Measurements from ENCODE around the gene UBE2O. TPM values are rescaled to one million over a fixed set of nuclear protein-coding genes. Genes with fewer than 3 reads are reported as not detected.

Gene UBE2O
- total RNA-seq, 1 donor from 2014 or later, result 19.3 TPM

GRCh38 chr17:76414334-76415295 is 38.3 kb downstream of the UBE2O start:
- intact Hi-C loops (cut with DNase I), result no loop called here
- ATAC-seq (peak; percentile 29), DNase-seq (peak; percentile 67)
- no peaks in the 10 kb centered on the region for H3K27me3 ChIP-seq
- peaks cover 7% of the 10 kb centered on the region for H3K4me1 ChIP-seq
- no peak overlapping the region for H3K4me3 ChIP-seq
- no peaks in the 10 kb centered on the region for H3K36me3 ChIP-seq
- TF ChIP-seq CTCF (IDR thresholded peaks at IDR 0.05), result no peak
- no peaks in the 10 kb centered on the region for H3K9me3 ChIP-seq
- no peak overlapping the region for H3K27ac ChIP-seq

- intact Hi-C loops (cut with DNase I), result no loop called here
- ATAC-seq (no peak), DNase-seq (peak; percentile 40)
- Histone ChIP-seq H3K4me3 (no peak overlapping the region), H3K9me3 (no peaks in the 10 kb centered on the region), H3K27me3 (no peaks in the 10 kb centered on the region), H3K4me1 (peaks cover 7% of the 10 kb centered on the region), H3K36me3 (no peaks in the 10 kb centered on the region), H3K27ac (no peak overlapping the region)
- TF ChIP-seq CTCF (IDR thresholded peaks at IDR 0.05), result no peak
Observed at GRCh38 chr17:76411247-76411646, 41.7 kb downstream of the UBE2O start.

GRCh38 chr17:76410328-76410965 is 42.5 kb downstream of the UBE2O start:
- intact Hi-C loops (cut with DNase I), result no loop called here
- H3K9me3 ChIP-seq, result no peaks in the 10 kb centered on the region
- DNase-seq (peak; percentile 44), ATAC-seq (no peak)
- peaks cover 13% of the 10 kb centered on the region for H3K4me1 ChIP-seq
- TF ChIP-seq CTCF (IDR thresholded peaks at IDR 0.05), result no peak
- H3K4me3 ChIP-seq, result no peak overlapping the region
- no peaks in the 10 kb centered on the region for H3K36me3 ChIP-seq
- H3K27ac ChIP-seq, result no peak overlapping the region
- no peaks in the 10 kb centered on the region for H3K27me3 ChIP-seq

GRCh38 chr17:76408037-76408849 is 44.7 kb downstream of the UBE2O start:
- no peaks in the 10 kb centered on the region for H3K9me3 ChIP-seq
- DNase-seq, result peak; percentile 81
- H3K27me3 ChIP-seq, result no peaks in the 10 kb centered on the region
- intact Hi-C loops (cut with DNase I), result loop anchor here (5.0 to 10.0 kb wide), 2 partner anchors 47 to 99 kb away; partner anchors contain the start of gene UBE2O
- no peak overlapping the region for H3K4me3 ChIP-seq
- H3K4me1 ChIP-seq, result peaks cover 6% of the 10 kb centered on the region
- no peak overlapping the region for H3K27ac ChIP-seq
- ATAC-seq, result peak; percentile 77
- peaks cover 16% of the 10 kb centered on the region for H3K36me3 ChIP-seq
- TF ChIP-seq CTCF (IDR thresholded peaks at IDR 0.05), result peak; percentile 85

GRCh38 chr17:76407509-76407908 is 45.4 kb downstream of the UBE2O start:
- Histone ChIP-seq H3K27ac (no peak overlapping the region), H3K27me3 (no peaks in the 10 kb centered on the region), H3K36me3 (peaks cover 24% of the 10 kb centered on the region), H3K4me1 (peaks cover 6% of the 10 kb centered on the region), H3K9me3 (no peaks in the 10 kb centered on the region), H3K4me3 (no peak overlapping the region)
- DNase-seq (no peak), ATAC-seq (no peak)
- intact Hi-C loops (cut with DNase I), result loop anchor here (5.0 to 10.0 kb wide), 2 partner anchors 47 to 100 kb away; partner anchors contain the start of gene UBE2O
- no peak for TF ChIP-seq CTCF (IDR thresholded peaks at IDR 0.05)
